HepG2 (cell line): ENCODE measurements around the gene PRMT5. TPM values are rescaled to one million over a fixed set of nuclear protein-coding genes. Genes with fewer than 3 reads are reported as not detected.

Experiments used
- ARNTL ChIP-seq: sonication (generic); formaldehyde crosslinking; IDR thresholded peaks from 2 replicates; pipeline ENCODE4 v1.4.0; 2020; ENCODE audit warnings: mild to moderate bottlenecking, missing genetic modification reagents
- CBX5 ChIP-seq: sonication (generic); formaldehyde crosslinking; IDR thresholded peaks from 2 replicates; pipeline ENCODE4 v1.4.0; 2020; ENCODE audit warnings: missing genetic modification reagents, borderline replicate concordance
- CEBPZ ChIP-seq: IDR thresholded peaks from 2 replicates; pipeline ENCODE4 v1.6.1; 2012; ENCODE audit warnings: low read length, improper control_type of control experiment
- FOXK2 ChIP-seq: fragments of 450-650 bp; IDR thresholded peaks from 2 replicates; pipeline ENCODE4 v1.6.1; 2016
- HNRNPH1 ChIP-seq: fragments of 200-400 bp; formaldehyde crosslinking; optimal IDR thresholded peaks from 2 replicates; pipeline ENCODE3; 2017; ENCODE audit warnings: mild to moderate bottlenecking, low read depth, low read length
- HNRNPK ChIP-seq: fragments of 200-400 bp; formaldehyde crosslinking; IDR thresholded peaks from 2 replicates; pipeline ENCODE4 v1.6.1; 2018; ENCODE audit warnings: low read length, low read depth, moderate library complexity, mild to moderate bottlenecking; ENCODE audit not compliant: poor library complexity, severe bottlenecking
- IRX3 ChIP-seq: sonication (generic); formaldehyde crosslinking; IDR thresholded peaks from 2 replicates; pipeline ENCODE4 v1.8.1; 2023; ENCODE audit warnings: mild to moderate bottlenecking, low read depth, missing genetic modification reagents, borderline replicate concordance
- MTA3 ChIP-seq: sonication (generic); formaldehyde crosslinking; IDR thresholded peaks from 2 replicates; pipeline ENCODE4 v1.4.0; 2020; ENCODE audit warnings: missing genetic modification reagents
- NFE2L1 ChIP-seq: sonication (generic); formaldehyde crosslinking; IDR thresholded peaks from 2 replicates; pipeline ENCODE4 v1.4.0; 2020; ENCODE audit warnings: missing genetic modification reagents, mild to moderate bottlenecking, borderline replicate concordance
- PHB2 ChIP-seq: fragments of 450-650 bp; IDR thresholded peaks from 2 replicates; pipeline ENCODE4 v1.6.1; 2018; ENCODE audit not compliant: partially characterized antibody
- PHF21A ChIP-seq: sonication (generic); formaldehyde crosslinking; IDR thresholded peaks from 2 replicates; pipeline ENCODE4 v1.5.0; 2020; ENCODE audit warnings: mild to moderate bottlenecking, missing genetic modification reagents
- RAD21 ChIP-seq: fragments of 450-650 bp; formaldehyde crosslinking; IDR thresholded peaks from 2 replicates; pipeline ENCODE4 v1.5.0; 2020; ENCODE audit warnings: mild to moderate bottlenecking
- RNF2 ChIP-seq: fragments of 450-650 bp; conservative IDR thresholded peaks from 2 replicates; pipeline ENCODE4 v1.6.1; 2016; ENCODE audit warnings: low read depth
- TEAD3 ChIP-seq: optimal IDR thresholded peaks from 2 replicates; pipeline ENCODE3; 2016; ENCODE audit warnings: borderline replicate concordance
- WIZ ChIP-seq: sonication (generic); formaldehyde crosslinking; IDR thresholded peaks from 2 replicates; pipeline ENCODE4 v1.5.1; 2020; ENCODE audit warnings: mild to moderate bottlenecking, missing genetic modification reagents
- ZBTB20 ChIP-seq: sonication (generic); formaldehyde crosslinking; IDR thresholded peaks from 2 replicates; pipeline ENCODE4 v1.8.1; 2023; ENCODE audit warnings: missing genetic modification reagents, low read depth, mild to moderate bottlenecking, borderline replicate concordance
- ZBTB37 ChIP-seq: sonication (generic); formaldehyde crosslinking; IDR thresholded peaks from 2 replicates; pipeline ENCODE4 v1.4.0; 2020; ENCODE audit warnings: mild to moderate bottlenecking, missing genetic modification reagents
- ZFP41 ChIP-seq: sonication (generic); formaldehyde crosslinking; IDR thresholded peaks from 2 replicates; pipeline ENCODE4 v1.4.0; 2020; ENCODE audit warnings: mild to moderate bottlenecking, missing genetic modification reagents, borderline replicate concordance
- ZIK1 ChIP-seq: sonication (generic); formaldehyde crosslinking; IDR thresholded peaks from 2 replicates; pipeline ENCODE4 v1.5.0; 2020; ENCODE audit warnings: mild to moderate bottlenecking, low read depth, missing genetic modification reagents, borderline replicate concordance
- ZNF430 ChIP-seq: sonication (generic); formaldehyde crosslinking; IDR thresholded peaks from 2 replicates; pipeline ENCODE4 v1.9.0; 2021; ENCODE audit warnings: mild to moderate bottlenecking, missing genetic modification reagents
- ZNF557 ChIP-seq: sonication (generic); formaldehyde crosslinking; IDR thresholded peaks from 2 replicates; pipeline ENCODE4 v1.4.0; 2020; ENCODE audit warnings: missing genetic modification reagents
- ZNF639 ChIP-seq: conservative IDR thresholded peaks from 2 replicates; pipeline ENCODE4 v1.6.1; 2018; ENCODE audit warnings: missing genetic modification reagents
- ZNF879 ChIP-seq: sonication (generic); formaldehyde crosslinking; IDR thresholded peaks from 2 replicates; pipeline ENCODE4 v1.8.1; 2023; ENCODE audit warnings: missing genetic modification reagents
- ZSCAN30 ChIP-seq: sonication (generic); formaldehyde crosslinking; IDR thresholded peaks from 2 replicates; pipeline ENCODE4 v1.5.0; 2020; ENCODE audit warnings: mild to moderate bottlenecking, missing genetic modification reagents
- ZZZ3 ChIP-seq: sonication (generic); formaldehyde crosslinking; IDR thresholded peaks from 2 replicates; pipeline ENCODE4 v1.4.0; 2020; ENCODE audit warnings: missing genetic modification reagents, mild to moderate bottlenecking, borderline replicate concordance
- polyA plus RNA-seq, 8 experiments: library from polyadenylated mRNA; depleted of rRNA in 3 of 8; stranded (reverse) in 7 of 8; unstranded in 1 of 8; fragments of >200 nt; fragmentation: Illumina TruSeq in 4 of 8; extraction: Trizol in 4 of 8; gene quantifications; 2 replicates each; pipeline versions ENCODE4 v1.2.1 to v1.2.3, GENCODE V29; 2011 to 2016; ENCODE audit warnings: low read depth in 4 of 8, missing spikeins in 1 of 8, mixed read lengths in 1 of 8; ENCODE audit not compliant: insufficient read depth in 1 of 8
- total RNA-seq, 5 experiments: library from RNA; depleted of rRNA; stranded (reverse); fragments of >200 nt; fragmentation: Illumina TruSeq; extraction: Trizol; gene quantifications; 2 replicates each; pipeline ENCODE4 v1.2.3, GENCODE V29; 2016; ENCODE audit warnings: low read depth in 1 of 5

Gene PRMT5
- total and polyA plus RNA-seq, 2 of the 13 experiments (the other 11 are each of a cell fraction or from before 2014, with no cell fraction given), result 210 to 354 TPM

GRCh38 chr14:22928237-22929103 is 706 bp downstream of the PRMT5 start (continued):
- TF ChIP-seq ZBTB37 (CRISPR knock-in tag) (0 out of 2 replicates have a peak, but pooled peaks have one; percentile 26), HNRNPK (peak; percentile 3), PHF21A (peak; percentile 41; the same call in 1 of the 2 replicates), ZIK1 (CRISPR knock-in tag) (no peak; the same call in 1 of the 2 replicates), ZNF639 (CRISPR knock-in tag) (0 out of 2 replicates have a peak, but pooled peaks have one; percentile 24), ZSCAN30 (CRISPR knock-in tag) (no peak), ZBTB20 (CRISPR knock-in tag) (no peak), ZNF557 (0 out of 2 replicates have a peak, but pooled peaks have one; percentile 13), HNRNPH1 (no peak), CEBPZ (no peak), ZNF430 (CRISPR knock-in tag) (no peak), FOXK2 (no peak), TEAD3 (CRISPR knock-in tag) (no peak), ZFP41 (CRISPR knock-in tag) (0 out of 2 replicates have a peak, but pooled peaks have one; percentile 14), RNF2 (no peak), ZZZ3 (CRISPR knock-in tag) (0 out of 2 replicates have a peak, but pooled peaks have one; percentile 8), RAD21 (CRISPR knock-in tag) (no peak), NFE2L1 (CRISPR knock-in tag) (0 out of 2 replicates have a peak, but pooled peaks have one; percentile 51), WIZ (CRISPR knock-in tag) (0 out of 2 replicates have a peak, but pooled peaks have one; percentile 18), ARNTL (CRISPR knock-in tag) (peak; percentile 54; the same call in 1 of the 2 replicates), MTA3 (CRISPR knock-in tag) (no peak), ZNF879 (CRISPR knock-in tag) (peak; percentile 44), IRX3 (CRISPR knock-in tag) (peak; percentile 18; the same call in 1 of the 2 replicates), PHB2 (no peak), CBX5 (CRISPR knock-in tag) (no peak)
